Activated T-helper 17 cell treated with anti-CD3 and anti-CD28 coated beads, Interleukin-2, amount 50 U/mL, for 72 hours (primary cell): ENCODE data around the gene NEURL3. TPM values are rescaled to one million over a fixed set of nuclear protein-coding genes. Genes with fewer than 3 reads are reported as not detected.

Experiments
- ATAC-seq: fragments of 150-1000 bp; cut with Tn5 transposase; replicated peaks from 2 replicates; pipeline ENCODE4 v1.10.0; 2021; ENCODE audit warnings: mild to moderate bottlenecking, moderate library complexity
- H3K27ac Mint-ChIP-seq: one replicate; pipeline ENCODE4 v1.8.0; 2022; ENCODE audit warnings: mixed read lengths
- H3K27me3 Mint-ChIP-seq: one replicate; pipeline ENCODE4 v1.8.0; 2022; ENCODE audit warnings: mixed read lengths
- H3K36me3 Mint-ChIP-seq: one replicate; pipeline ENCODE4 v1.8.0; 2022; ENCODE audit warnings: low read depth, mild to moderate bottlenecking, mixed read lengths
- H3K4me1 Mint-ChIP-seq: one replicate; pipeline ENCODE4 v1.8.0; 2022; ENCODE audit warnings: mixed read lengths
- H3K4me3 Mint-ChIP-seq: one replicate; pipeline ENCODE4 v1.8.0; 2022; ENCODE audit warnings: mild to moderate bottlenecking, mixed read lengths
- H3K9me3 Mint-ChIP-seq: one replicate; pipeline ENCODE4 v1.8.0; 2022; ENCODE audit warnings: mixed read lengths
- total RNA-seq, 2 donors: library from RNA; stranded (reverse); gene quantifications; one replicate each; pipeline ENCODE4 v1.2.3, GENCODE V29; 2022

NEURL3 gene
- total RNA-seq, 2 donors from 2014 or later, result 0.91 to 3.4 TPM

- ATAC-seq, result no peak
- H3K4me3 Mint-ChIP-seq, result peak overlapping the region; percentile 85
- H3K4me1 Mint-ChIP-seq, result peaks cover 45% of the 10 kb centered on the region
- no peak overlapping the region for H3K27ac Mint-ChIP-seq
- H3K27me3 Mint-ChIP-seq, result no peaks in the 10 kb centered on the region
- no peaks in the 10 kb centered on the region for H3K9me3 Mint-ChIP-seq
- peaks cover 23% of the 10 kb centered on the region for H3K36me3 Mint-ChIP-seq
These were observed 29.0 kb upstream of the NEURL3 start for GRCh38 chr2:96534141-96534540.

GRCh38 chr2:96533292-96534073 lies 28.3 kb upstream of the NEURL3 start:
- Mint-ChIP-seq H3K4me1 (peaks cover 50% of the 10 kb centered on the region), H3K27me3 (no peaks in the 10 kb centered on the region), H3K36me3 (peaks cover 16% of the 10 kb centered on the region), H3K27ac (no peak overlapping the region), H3K9me3 (no peaks in the 10 kb centered on the region), H3K4me3 (peak overlapping the region; percentile 85)
- no peak for ATAC-seq

- H3K36me3 Mint-ChIP-seq, result peaks cover 9% of the 10 kb centered on the region
- H3K27me3 Mint-ChIP-seq, result no peaks in the 10 kb centered on the region
- no peak for ATAC-seq
- peak overlapping the region; percentile 96 for H3K27ac Mint-ChIP-seq
- peak overlapping the region; percentile 85 for H3K4me3 Mint-ChIP-seq
- H3K9me3 Mint-ChIP-seq, result no peaks in the 10 kb centered on the region
- peaks cover 54% of the 10 kb centered on the region for H3K4me1 Mint-ChIP-seq
These were observed 27.6 kb upstream of the NEURL3 start for GRCh38 chr2:96532641-96533291.

DNA sequence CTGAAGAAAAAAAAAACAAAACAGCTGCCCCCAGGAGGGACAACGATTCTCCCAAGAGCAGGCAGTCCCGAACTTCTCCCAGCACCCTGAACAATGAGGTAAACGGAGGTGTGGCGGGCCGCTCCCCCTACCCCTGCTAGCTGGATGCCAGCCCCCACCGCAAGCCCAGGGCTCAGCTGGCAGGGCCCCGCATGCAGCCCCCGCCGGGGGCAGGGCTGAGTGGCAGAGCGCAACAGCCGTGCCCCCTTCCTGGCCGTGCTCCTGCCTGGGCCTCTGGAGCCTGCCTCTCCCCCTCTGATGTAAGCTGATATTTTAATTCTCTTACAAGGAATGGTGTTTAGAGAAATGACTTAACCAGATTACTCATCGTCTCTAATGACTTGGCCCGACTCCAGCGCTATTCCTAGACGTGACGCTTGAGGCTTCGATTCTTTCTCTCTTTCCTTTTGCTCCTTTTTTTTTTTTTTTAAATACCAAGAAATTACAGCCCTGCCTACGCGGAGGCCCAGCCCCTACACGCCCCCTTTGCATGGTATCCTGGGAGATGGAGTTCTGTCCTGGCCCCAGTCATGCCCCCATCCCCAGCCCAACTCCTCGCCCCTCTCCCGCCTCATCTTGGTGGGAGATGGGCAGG lies 26.8 kb upstream of the NEURL3 start:
- Mint-ChIP-seq H3K9me3 (no peaks in the 10 kb centered on the region), H3K4me1 (peaks cover 55% of the 10 kb centered on the region), H3K4me3 (peak overlapping the region; percentile 85), H3K27ac (peak overlapping the region; percentile 96), H3K27me3 (no peaks in the 10 kb centered on the region), H3K36me3 (peaks cover 1% of the 10 kb centered on the region)
- peak; percentile 42 for ATAC-seq

DNA sequence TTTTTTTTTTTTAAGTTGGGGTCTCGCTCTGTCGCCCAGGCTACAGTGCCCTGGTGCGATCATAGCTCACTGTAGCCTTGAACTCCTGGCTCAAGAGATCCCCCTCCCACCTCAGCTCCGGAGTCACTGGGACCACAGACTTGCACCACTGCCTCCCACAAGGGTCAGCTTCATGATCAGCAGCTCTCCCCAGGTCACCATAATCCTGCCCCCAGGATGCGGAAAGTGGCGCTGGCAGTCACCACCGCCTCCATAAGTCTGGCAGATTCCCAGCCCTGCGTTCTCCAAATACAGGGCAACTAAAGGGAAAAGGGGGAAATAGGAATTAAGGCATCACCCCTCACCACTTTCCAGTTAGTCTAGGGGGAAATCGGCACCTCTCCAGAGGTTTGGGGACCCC lies 26.2 kb upstream of the NEURL3 start:
- H3K4me3 Mint-ChIP-seq, result peak overlapping the region; percentile 85
- ATAC-seq, result no peak
- no peaks in the 10 kb centered on the region for H3K36me3 Mint-ChIP-seq
- no peaks in the 10 kb centered on the region for H3K9me3 Mint-ChIP-seq
- H3K27me3 Mint-ChIP-seq, result no peaks in the 10 kb centered on the region
- H3K4me1 Mint-ChIP-seq, result peaks cover 60% of the 10 kb centered on the region
- peak overlapping the region; percentile 96 for H3K27ac Mint-ChIP-seq

- Mint-ChIP-seq H3K27me3 (no peaks in the 10 kb centered on the region), H3K4me3 (peak overlapping the region; percentile 85), H3K4me1 (peaks cover 61% of the 10 kb centered on the region), H3K27ac (peak overlapping the region; percentile 96), H3K36me3 (no peaks in the 10 kb centered on the region), H3K9me3 (no peaks in the 10 kb centered on the region)
- ATAC-seq, result peak; percentile 6
These were observed 25.6 kb upstream of the NEURL3 start for GRCh38 chr2:96530474-96531357.

GRCh38 chr2:96530144-96530430 lies 24.9 kb upstream of the NEURL3 start:
- no peaks in the 10 kb centered on the region for H3K36me3 Mint-ChIP-seq
- H3K27me3 Mint-ChIP-seq, result no peaks in the 10 kb centered on the region
- H3K4me1 Mint-ChIP-seq, result peaks cover 60% of the 10 kb centered on the region
- H3K4me3 Mint-ChIP-seq, result peak overlapping the region; percentile 85
- no peak for ATAC-seq
- H3K9me3 Mint-ChIP-seq, result no peaks in the 10 kb centered on the region
- H3K27ac Mint-ChIP-seq, result peak overlapping the region; percentile 96

GRCh38 chr2:96529376-96530143 lies 24.4 kb upstream of the NEURL3 start:
- H3K4me3 Mint-ChIP-seq, result peak overlapping the region; percentile 85
- peaks cover 65% of the 10 kb centered on the region for H3K4me1 Mint-ChIP-seq
- H3K9me3 Mint-ChIP-seq, result no peaks in the 10 kb centered on the region
- no peaks in the 10 kb centered on the region for H3K27me3 Mint-ChIP-seq
- H3K36me3 Mint-ChIP-seq, result no peaks in the 10 kb centered on the region
- no peak for ATAC-seq
- peak overlapping the region; percentile 96 for H3K27ac Mint-ChIP-seq

- H3K27me3 Mint-ChIP-seq, result no peaks in the 10 kb centered on the region
- peaks cover 65% of the 10 kb centered on the region for H3K4me1 Mint-ChIP-seq
- H3K36me3 Mint-ChIP-seq, result no peaks in the 10 kb centered on the region
- no peaks in the 10 kb centered on the region for H3K9me3 Mint-ChIP-seq
- H3K27ac Mint-ChIP-seq, result peak overlapping the region; percentile 96
- no peak for ATAC-seq
- H3K4me3 Mint-ChIP-seq, result peak overlapping the region; percentile 85
These were observed 23.7 kb upstream of the NEURL3 start for GRCh38 chr2:96528700-96529375.

GRCh38 chr2:96528006-96528699 lies 23.0 kb upstream of the NEURL3 start:
- peak; percentile 64 for ATAC-seq
- H3K4me1 Mint-ChIP-seq, result peaks cover 68% of the 10 kb centered on the region
- H3K4me3 Mint-ChIP-seq, result peak overlapping the region; percentile 85
- H3K27ac Mint-ChIP-seq, result peak overlapping the region; percentile 96
- H3K36me3 Mint-ChIP-seq, result no peaks in the 10 kb centered on the region
- no peaks in the 10 kb centered on the region for H3K9me3 Mint-ChIP-seq
- H3K27me3 Mint-ChIP-seq, result no peaks in the 10 kb centered on the region

GRCh38 chr2:96527286-96528005 lies 22.3 kb upstream of the NEURL3 start:
- no peaks in the 10 kb centered on the region for H3K9me3 Mint-ChIP-seq
- peak; percentile 22 for ATAC-seq
- H3K4me1 Mint-ChIP-seq, result peaks cover 69% of the 10 kb centered on the region
- H3K36me3 Mint-ChIP-seq, result no peaks in the 10 kb centered on the region
- H3K4me3 Mint-ChIP-seq, result peak overlapping the region; percentile 85
- peak overlapping the region; percentile 96 for H3K27ac Mint-ChIP-seq
- no peaks in the 10 kb centered on the region for H3K27me3 Mint-ChIP-seq

DNA sequence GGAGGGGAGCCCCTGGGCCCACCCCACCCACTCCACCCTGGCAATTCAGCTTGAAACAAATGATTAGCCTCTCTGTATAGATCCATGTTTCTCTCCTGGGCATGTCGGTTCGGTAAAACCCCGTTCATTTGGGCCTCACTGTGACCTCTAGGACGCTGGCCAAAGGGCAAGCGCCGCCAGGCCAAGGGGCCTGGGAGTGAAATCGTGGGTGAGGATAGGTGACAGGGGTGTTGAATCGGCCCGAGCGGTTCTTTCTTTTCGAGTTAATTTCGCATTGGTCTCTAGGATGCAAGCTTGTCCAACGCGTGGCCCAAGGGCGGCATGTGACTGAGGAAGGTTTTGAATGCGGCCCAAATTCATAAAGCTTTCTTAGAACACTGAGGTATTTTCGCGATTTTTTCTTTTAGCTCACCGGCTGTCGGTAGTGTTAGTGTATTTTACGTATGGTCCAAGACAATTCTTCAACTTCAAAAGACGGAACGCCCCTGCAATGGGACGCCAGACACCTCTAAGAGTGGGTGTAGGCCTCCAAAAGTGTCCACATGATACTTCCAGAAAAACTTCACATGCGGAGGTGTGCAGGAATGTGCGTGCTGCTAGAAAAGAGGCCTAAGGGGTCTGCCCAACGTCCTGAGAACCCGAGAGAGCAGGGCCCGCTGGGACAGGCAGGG lies 21.6 kb upstream of the NEURL3 start:
- Mint-ChIP-seq H3K9me3 (no peaks in the 10 kb centered on the region), H3K36me3 (no peaks in the 10 kb centered on the region), H3K27ac (peak overlapping the region; percentile 96), H3K4me3 (peak overlapping the region; percentile 85), H3K27me3 (no peaks in the 10 kb centered on the region), H3K4me1 (peaks cover 67% of the 10 kb centered on the region)
- ATAC-seq, result no peak
